Medulla oblongata (tissue), 1 donor: ENCODE results near the gene FAM117B.

Experiments
- DNase-seq: peaks from one replicate; pipeline ENCODE4 v3.0.0-alpha.2; 2015; ENCODE audit errors: extremely low spot score

FAM117B gene

DNA sequence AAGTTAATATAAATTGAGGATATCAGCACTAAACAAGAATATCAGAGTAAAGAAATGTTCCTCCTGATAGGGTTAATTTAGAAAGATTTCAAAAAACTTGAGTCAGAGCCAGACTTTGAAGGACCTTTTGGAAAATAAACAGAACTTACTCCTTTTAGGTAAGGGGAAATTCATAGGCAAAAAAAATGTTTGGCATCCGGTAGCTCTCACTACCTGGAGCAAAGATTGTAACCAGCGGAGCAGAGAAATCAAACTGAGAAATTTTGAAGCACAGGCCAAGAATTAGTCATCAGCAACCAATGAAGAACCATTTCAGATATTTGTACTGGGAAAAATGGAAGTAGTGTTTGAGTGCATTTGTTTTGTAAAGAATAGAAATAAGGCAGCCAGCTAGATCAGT, 123.8 kb downstream of the FAM117B start:
- no peak for DNase-seq

DNA sequence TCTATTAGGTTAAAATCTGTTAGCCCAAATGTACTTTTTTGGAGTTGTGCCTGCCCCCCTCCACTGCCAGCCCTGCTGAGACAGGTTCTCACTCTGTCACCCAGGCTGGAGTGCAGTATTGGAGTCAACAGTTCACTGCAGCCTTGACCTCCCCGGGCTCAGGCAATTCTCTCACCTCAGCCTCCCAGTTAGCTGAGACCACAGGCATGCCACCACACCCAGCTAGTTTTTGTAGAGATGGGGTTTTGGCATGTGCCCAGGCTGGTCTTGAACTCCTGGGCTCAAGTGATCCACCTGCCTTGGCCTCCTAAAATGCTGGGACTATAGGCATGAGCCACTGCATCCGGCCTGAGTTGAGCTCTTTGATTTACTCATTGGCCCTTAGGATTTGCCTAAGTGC, 126.1 kb downstream of the FAM117B start:
- DNase-seq = no peak

DNA sequence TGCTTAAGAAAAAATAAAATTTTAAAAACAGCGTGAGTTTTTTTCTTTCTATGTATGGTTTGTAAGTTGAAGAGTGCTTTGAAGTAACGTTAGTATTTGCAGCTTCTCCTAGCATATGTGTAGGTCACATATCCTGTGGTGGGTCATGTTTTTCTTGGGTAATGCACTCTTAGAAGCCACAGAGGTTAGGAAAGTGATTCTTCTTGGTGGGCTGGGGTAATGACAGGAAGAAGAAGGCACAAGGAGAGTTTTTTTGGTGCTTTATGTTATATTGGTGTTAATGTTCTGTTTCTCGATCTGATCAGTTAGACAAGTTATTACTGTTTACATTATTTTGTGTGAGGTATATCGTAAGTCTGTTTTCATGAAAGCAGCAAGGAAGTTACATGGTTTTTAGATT, 127.8 kb downstream of the FAM117B start:
- DNase-seq = no peak

DNA sequence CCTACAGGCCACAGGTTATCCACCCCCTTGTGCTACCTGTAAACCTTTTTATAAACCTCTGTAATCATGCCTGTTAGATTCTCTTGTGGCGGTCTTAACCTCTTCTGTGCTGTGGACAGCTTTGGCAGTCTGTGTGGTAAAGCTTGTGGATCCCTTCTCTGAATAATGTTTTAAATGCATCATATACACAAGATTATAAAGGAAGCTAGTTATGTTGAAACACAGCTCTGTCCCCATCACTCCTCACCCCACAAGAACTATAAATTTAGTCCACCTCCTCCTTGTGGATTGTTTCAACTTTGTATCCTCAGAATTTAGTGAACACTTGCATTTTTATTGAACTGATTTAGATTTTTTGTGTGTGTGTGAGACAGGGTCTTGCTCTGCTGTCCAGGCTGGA, 129.1 kb downstream of the FAM117B start:
- no peak for DNase-seq

DNA sequence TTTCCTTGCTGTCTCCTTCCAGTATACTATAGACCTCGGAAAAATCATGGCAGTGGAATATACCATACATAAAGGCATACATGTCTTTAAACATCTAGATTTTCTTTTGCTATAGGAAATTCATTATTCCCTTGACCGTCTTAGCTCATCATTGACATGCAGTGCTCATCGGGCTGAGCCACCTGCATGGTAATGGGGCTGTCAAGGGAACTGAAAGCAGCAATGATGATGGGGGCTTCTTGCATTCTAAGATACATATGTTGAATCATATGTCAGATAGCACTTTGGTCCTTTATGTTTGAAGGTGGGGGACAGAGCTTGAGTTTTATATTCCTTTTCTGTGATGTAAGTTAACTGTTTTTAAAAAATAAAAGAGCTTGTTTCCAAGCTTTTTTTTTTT, 130.2 kb downstream of the FAM117B start:
- no peak for DNase-seq

DNA sequence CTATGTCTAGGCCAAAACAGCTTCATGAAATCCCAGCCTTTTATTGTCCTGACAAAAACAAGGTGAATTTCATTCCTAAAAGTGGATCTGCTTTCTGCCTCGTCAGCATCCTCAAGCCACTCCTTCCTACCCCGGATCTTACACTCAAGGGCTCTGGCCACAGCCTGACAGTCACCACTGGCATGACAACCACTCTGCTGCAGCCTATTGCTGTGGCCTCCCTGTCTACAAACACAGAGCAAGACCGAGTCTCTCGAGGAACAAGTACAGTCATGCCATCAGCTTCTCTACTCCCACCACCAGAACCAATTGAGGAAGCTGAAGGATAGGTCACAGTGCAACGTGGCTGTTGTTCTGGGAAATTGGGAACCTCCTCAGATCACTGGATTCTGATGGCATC, 130.7 kb downstream of the FAM117B start:
- DNase-seq = no peak

DNA sequence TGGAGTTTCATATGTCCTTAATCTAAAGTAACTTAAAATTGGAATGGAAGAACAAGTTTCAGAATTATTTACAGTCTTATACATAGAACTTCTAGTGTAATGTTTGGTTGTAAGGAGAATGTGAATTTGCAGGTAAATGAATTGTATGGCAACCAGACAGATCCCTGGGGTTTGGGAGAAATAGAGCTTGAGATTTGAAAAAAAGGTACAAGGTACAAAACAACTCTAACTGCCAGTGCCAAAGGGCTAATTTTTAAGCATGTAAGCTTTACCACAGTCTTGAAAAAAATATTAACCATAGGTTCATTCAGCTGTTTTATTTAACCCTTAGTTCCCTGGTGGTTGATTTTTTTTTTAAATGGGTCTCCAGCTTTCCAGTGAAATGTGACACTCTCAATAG, 133.5 kb downstream of the FAM117B start:
- no peak for DNase-seq

DNA sequence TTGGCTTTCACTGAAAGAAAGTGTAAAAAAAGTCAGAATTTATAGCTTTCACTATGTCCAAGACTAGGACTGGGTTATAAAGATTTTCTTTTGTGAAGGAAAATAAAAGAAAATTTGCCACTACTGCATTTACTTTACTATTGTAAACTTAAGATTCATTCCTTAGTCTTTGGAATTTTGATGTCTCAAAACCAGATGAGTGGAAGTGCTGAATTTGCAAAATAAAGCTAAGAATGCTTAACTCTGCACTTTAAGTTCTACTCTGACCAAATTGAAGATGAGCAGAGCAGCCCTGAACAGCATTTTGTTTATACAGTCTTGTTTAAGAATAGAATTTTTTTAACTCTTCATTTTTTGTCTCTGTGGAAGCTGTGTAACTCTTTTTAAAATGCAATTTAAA, 134.4 kb downstream of the FAM117B start:
- no peak for DNase-seq

DNA sequence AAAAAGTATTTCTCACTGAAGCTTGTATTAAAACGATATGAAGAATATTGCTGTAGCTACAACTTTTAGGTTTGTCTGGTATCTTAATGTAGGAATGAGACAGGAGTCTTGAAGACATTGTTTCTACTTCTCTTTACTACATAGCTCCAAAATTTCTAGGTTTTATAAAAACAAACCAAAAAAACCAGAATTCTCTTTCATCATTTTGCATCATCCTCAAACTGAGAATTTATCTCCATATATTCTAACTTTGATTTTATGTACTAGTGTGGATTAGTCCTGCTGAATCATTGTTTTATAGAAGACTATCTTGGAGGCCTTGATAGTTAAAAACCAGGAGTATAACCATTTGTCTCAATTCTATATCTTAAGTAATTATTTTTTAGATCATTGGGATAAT, 136.6 kb downstream of the FAM117B start:
- DNase-seq = no peak

DNA sequence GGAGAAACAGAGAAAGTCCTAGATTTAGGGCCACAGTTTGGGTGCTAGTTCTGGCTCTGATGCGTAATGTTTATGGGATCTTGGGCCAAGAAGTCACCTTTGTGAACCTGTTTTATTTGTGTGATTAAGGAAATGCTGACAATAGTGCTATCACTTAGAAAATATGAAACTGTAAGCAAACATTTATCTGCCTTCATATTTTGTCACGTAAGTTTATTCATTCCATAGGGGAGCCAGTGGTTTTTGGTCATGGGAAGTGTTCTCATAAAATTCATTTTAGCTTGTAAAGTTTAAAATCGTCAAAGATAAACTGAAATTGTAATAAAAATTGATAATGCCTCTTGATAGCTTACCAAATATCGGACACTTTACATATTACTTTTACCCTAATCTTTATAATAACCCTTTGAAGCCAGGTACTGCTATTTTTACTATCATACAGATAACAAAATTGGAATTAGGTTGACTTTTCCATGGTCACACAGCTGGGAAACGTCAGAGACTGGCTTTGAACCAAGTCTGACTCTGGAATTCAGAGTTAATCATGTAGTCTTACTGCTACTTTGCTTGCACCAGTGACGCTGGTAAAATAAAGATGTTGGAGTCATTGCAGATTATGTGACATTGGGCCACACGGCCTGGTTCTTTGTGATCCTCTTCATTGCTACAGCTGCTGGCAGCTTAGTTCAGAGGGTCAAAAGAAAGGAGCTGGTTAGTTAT, 137.1 kb downstream of the FAM117B start:
- DNase-seq = no peak

DNA sequence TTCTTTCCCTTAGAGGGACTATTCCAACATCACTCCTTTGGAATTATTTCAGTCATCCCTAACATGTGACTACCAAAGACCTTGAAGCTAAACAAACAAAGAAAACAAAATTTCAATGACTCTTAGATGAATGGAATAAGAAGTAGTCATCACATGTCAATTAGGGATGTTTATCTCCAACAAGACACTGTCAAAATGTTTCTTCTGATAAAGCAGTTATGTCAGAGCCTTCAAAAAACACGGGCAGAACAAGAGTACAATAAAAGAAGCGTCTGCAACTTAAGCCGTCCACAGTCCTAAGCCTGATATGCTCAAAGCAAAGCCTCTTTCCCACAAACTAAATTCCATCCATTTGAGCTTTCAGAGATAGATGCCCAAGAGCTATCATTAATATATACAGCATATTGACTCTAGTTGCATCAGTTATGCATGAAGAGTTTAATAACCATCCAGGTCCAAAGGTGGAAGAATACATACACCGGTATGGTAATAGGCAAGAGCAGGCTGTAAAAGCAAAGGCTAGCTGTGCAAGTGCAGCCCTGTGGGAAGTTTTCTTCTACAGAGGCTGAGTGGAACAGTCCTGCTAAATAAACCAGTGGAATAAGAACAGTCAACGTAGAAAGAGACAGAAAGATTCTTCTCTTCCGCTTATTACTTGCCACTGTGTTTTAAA, 138.7 kb downstream of the FAM117B start:
- no peak for DNase-seq

DNA sequence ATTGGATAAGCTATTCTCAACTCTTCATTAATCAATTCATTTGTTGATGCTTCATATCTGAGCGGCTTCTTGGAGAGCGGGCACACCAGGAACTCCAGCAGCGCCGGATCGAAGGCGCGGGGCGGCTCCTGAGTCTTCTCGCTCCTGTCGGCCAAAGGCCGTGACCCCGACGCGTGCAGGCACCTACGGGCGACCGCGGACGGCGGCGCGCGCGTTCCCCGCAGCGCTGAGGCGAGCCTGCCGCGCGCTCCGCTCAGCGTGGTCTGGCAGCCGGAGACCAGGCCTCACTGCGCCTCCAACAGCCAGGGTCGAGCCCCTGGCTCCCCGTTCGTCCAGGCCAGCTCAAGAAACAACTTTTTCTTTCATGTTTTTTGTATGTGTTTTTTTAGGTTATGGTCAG, 139.3 kb downstream of the FAM117B start:
- DNase-seq = no peak

DNA sequence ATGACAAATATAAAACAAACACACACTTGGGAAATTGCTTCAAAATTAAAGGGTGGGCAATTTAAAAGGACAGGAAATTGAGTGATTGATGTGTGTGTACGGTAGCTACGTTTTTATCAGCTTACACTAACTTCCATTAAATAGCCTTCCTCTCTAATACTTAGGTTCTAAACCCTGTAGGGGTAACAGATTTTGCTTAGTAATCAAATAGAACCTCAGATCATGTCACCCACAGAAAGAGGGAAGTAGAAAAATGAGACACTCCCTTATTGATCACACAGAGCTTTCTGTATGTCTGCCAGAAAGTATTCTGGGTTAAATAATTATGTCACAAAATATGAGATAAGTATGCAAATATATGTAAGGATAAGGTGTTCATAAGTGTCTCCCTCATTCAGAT, 143.4 kb downstream of the FAM117B start:
- DNase-seq = no peak

DNA sequence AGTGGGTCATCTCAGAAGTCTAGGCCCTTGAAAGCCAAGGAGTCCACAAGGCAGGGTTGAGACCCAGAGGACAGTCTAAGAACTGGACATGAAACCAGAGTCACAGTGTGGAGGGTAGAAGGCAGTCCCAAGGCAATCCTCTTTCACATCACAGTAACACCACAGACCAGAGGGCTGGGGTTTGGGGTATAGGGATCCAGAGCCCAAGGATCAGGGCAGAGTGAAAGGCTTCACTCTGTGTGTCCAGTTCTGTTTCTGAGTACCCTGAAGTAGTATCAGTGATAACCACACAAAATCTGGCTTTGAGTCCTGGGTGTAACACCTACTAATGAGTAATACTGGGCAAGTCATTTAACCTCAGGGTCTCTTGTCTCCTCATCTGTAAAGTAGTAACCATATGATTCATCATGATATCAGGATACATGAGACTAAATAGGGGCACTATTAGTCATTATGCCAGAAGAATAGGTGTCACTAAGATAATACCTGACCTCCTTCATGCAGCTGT, 145.8 kb downstream of the FAM117B start:
- no peak for DNase-seq

DNA sequence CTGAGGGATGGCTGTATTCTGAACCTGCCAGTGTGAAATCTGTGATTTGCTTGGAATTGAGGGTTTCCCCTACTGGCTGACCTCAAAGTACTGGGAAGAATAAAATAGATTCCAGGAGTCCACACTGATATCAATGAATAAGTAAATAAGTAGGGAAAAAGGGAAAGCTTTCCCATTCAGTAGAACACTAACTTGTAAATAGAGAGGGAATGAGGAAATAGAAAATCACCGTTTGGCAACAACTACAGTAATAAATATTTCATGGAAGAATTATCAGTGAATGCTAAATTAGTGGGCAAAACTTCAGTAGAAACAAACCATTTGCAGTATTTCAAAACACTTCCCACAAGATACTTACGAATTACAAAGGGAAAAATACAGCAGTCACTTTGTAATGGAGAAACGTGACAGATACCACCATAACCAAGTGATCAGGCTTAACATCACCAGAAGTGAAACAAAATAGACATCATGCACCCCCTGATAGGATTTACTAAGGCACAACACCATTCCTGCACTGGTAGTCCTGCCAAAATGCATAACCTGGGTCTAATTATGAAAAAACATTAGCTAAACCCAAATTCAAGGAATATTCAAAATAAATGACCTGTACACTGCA, 148.3 kb downstream of the FAM117B start:
- no peak for DNase-seq

DNA sequence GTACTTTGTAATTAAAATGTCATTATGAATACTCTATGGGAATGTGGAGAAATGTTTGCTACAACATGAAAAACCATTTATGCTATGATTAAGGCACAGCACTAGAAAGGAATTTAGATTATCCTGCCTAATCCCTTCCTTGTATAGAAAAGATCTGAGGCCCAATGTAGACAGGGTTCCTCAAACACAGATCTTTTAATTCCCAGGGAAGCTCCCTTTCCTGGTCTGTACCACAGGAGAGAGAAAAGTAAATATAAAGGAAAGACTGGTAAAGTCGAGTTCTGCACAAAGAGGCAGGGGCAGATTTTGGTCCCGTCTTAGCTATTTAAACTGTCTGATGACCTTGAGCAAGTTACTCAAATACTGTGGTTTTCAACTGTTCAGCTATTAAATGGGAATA, 152.1 kb downstream of the FAM117B start:
- no peak for DNase-seq

DNA sequence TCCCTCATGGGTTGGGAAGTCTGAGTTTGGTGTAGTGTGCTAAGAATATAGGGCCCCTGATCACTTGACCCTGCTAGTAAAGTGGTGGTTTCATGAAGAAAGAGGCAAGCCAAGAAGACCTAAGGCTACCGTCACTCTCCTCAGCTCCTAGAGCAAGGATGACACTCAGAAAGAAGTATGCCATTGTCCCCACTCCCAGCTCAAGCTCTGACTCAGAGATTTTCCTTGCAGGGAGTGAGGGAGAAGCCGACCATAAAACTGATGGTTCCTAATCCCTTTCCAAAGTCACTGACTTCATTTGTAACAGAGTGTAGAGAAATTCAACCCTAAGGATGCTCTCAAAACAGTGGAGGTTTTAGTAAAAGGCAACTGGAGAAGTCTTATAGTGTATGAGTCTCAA, 155.9 kb downstream of the FAM117B start:
- no peak for DNase-seq

DNA sequence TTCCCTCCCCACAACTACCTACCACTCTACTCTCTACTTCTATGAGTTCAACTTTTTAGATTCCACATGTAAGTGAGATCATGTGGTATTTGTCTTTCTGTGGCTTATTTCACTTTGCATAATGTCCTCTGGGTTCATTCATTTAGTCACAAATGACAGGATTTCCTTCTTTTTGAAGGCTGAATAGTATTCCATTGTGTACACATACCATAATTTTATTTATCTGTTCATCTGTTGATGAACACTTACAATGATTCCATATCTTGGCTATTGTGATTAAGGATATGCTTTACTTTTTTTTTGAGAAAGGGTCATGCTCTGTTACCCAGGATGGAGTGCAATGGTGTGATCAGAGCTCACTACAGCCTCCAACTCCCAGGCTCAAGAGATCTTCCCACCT, 163.2 kb downstream of the FAM117B start:
- DNase-seq = no peak

DNA sequence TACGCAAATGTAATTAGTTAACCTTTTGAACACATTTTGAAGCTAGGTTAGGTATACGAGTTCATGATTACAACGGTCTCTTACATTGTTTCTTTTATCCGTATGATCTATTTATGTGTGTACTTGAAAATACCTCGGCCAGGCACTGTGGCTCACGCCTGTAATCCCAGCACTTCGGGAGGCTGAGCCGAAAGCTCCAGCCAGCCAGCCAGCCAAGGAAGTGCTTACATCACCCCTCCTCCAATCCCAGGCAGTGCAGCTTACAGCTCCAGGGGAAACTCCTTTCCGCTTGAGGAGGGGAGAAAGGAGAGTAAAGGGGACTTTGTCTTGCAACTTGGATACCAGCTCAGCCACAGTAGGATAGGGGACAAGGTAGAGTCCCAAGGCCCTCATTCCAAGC, 171.1 kb downstream of the FAM117B start:
- DNase-seq = peak; percentile 11

DNA sequence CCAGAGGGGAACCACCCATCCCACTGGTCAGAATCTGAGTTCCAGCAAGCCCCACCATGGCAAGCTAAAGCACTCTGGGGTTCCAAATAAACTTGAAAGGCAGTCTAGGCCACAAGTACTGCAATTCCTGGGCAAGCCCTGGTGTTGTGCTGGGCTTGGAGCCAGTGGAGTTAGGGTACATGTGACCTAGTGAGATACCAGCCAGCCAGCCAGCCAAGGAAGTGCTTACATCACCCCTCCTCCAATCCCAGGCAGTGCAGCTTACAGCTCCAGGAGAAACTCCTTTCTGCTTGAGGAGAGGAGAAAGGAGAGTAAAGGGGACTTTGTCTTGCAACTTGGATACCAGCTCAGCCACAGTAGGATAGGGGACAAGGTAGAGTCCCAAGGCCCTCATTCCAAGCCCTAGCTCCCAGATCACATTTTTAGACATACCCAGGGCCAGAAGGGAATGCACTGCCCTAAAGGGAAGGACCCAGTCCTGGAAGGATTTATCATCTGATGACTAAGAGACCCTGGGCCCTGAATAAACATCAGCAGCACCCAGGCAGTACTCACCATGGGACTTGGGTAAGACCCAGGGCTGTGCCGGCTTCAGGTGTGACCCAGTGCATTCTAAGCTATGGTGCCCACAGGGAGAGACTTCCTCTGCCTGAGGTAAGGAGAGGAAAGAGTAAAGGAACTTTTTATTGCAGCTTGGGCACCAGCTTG, 172.8 kb downstream of the FAM117B start:
- DNase-seq = peak; percentile 78

DNA sequence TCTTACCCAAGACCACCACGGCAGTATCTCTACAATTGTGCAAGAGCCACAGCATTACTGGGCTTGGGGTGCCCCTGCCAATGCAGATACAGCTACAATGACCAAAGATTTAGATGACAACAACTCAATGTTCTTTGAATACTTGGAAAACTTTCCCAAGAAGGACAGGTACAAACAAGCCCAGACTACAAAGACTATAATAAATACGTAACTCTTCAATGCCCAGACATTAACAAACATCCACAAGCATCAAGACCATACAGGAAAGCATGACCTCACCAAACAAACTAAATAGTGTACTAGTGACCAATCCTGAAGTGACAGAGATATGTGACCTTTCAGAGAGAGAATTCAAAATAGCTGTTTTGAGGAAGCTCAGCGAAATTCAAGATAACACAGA, 174.0 kb downstream of the FAM117B start:
- no peak for DNase-seq

DNA sequence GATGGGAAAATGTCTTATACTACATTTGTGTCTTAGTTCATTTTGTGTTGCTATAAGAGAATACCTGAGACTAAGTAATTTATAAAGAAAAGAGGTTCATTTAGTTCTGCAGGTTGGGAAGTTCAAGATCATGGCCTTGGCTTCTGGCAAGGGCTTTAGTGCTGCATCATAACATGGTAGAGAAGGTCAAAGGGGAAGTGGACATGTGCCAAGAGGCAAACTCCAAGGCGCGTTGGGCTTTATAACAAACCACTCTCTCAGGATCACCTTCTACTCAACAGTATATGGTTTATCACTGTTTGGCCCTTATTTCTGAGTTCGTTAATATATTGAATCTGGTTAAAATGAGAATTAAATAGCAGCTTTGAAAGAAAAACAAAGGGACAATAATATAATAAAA, 178.6 kb downstream of the FAM117B start:
- no peak for DNase-seq

DNA sequence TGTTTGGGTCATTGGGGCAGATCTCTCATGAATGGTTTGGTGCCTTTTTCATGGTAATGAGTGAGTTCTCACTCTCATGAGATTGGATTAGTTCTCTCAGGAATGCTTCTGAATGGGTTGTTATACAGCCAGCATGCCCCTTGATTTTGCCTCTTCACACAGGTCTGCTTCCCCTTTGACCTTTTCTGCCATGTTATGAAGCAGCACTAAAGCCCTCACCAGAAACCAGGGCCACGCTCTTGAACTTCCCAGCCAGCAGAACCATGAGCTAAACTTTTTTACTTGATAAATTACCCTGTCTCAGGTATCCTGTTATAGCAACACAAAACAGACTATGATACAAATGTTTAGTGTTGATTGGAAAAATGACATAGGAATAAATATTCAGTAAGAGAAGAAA, 179.5 kb downstream of the FAM117B start:
- no peak for DNase-seq
